A673 (cell line): ENCODE data around the gene PRODH. TPM values are rescaled to one million over a fixed set of nuclear protein-coding genes. Genes with fewer than 3 reads are reported as not detected.
"Not testable (repeated sequence)": the region's sequence is repeated elsewhere in the genome, so short reads cannot be mapped to it uniquely, and the experiment has no call there.

Source experiments
- BruUV-seq: library from RNA; stranded (reverse); fragments of 400-500 nt; replicated peaks from 2 replicates; lab custom pipeline; 2021; lab: Mats Ljungman, UMichigan
- CTCF ChIA-PET: fragments of 300-600 bp; sonication (Branson Sonifier 250); formaldehyde crosslinking; loops from one replicate; lab custom pipeline; 2022; ENCODE audit warnings: antibody characterized with exemption; lab: Charles Lee
- POLR2A ChIA-PET: fragments of 300-600 bp; sonication (Branson Sonifier 250); formaldehyde crosslinking; loops from one replicate; lab custom pipeline; 2022; ENCODE audit warnings: antibody characterized with exemption; ENCODE audit not compliant: low non-redundant PET; lab: Charles Lee
- DNase-seq: peaks from one replicate; pipeline ENCODE4 v3.0.0-alpha.2; 2015; ENCODE audit warnings: low spot score
- H3K27ac ChIP-seq: fragments of 200-600 bp; sonication (generic); 2 replicates; pipeline ENCODE4 v1.5.1; 2016; ENCODE audit warnings: mixed run types, low read depth, mild to moderate bottlenecking, mixed read lengths, antibody characterized with exemption, low read length; ENCODE audit not compliant: poor library complexity, severe bottlenecking
- H3K27me3 ChIP-seq: fragments of 200-600 bp; sonication (generic); replicated peaks from 2 replicates; pipeline ENCODE4 v1.6.1; 2017; ENCODE audit warnings: mixed run types, low read depth, mild to moderate bottlenecking, mixed read lengths, antibody characterized with exemption, low read length; ENCODE audit not compliant: insufficient read depth, poor library complexity
- H3K36me3 ChIP-seq: fragments of 200-600 bp; sonication (generic); 2 replicates; pipeline ENCODE4 v1.6.1; 2016; ENCODE audit warnings: mixed run types, mild to moderate bottlenecking, mixed read lengths, antibody characterized with exemption, low read length; ENCODE audit not compliant: insufficient read depth, poor library complexity, severe bottlenecking
- H3K4me1 ChIP-seq: fragments of 200-600 bp; sonication (generic); 2 replicates; pipeline ENCODE4 v1.6.1; 2017; ENCODE audit warnings: mixed run types, mild to moderate bottlenecking, mixed read lengths, antibody characterized with exemption, low read length; ENCODE audit not compliant: insufficient read depth, poor library complexity, severe bottlenecking
- H3K4me3 ChIP-seq: fragments of 200-600 bp; sonication (generic); 2 replicates; pipeline ENCODE4 v1.5.1; 2016; ENCODE audit warnings: low read depth, mixed run types, mild to moderate bottlenecking, mixed read lengths, low read length; ENCODE audit not compliant: poor library complexity, severe bottlenecking
- H3K9me3 ChIP-seq: fragments of 200-600 bp; sonication (generic); 2 replicates; pipeline ENCODE4 v1.6.1; 2016; ENCODE audit warnings: mixed run types, low read depth, mild to moderate bottlenecking, mixed read lengths, antibody characterized with exemption, low read length; ENCODE audit not compliant: poor library complexity, severe bottlenecking
- EZH2 ChIP-seq: fragments of 200-600 bp; sonication (generic); IDR thresholded peaks from 2 replicates; pipeline ENCODE4 v1.6.1; 2017; ENCODE audit warnings: borderline replicate concordance, low read depth, mild to moderate bottlenecking, mixed read lengths, antibody characterized with exemption, low read length; ENCODE audit not compliant: poor library complexity, severe bottlenecking
- intact Hi-C: fragments of 100-400 bp; cut with micrococcal nuclease; formaldehyde crosslinking; loops from one replicate; pipeline ENCODE4 v1.10.0; 2022; ENCODE audit not compliant: unreplicated experiment
- total RNA-seq: library from RNA; stranded (reverse); gene quantifications from 2 replicates; pipeline ENCODE4 v1.2.3, GENCODE V29; 2021
- TF ChIP-seq, protein P1 (sequence below): fragments of 300-800, 200-600 bp; sonication (generic); conservative IDR thresholded peaks from 2 replicates; pipeline ENCODE4 v1.5.1; 2017; ENCODE audit warnings: low read depth, mild to moderate bottlenecking, antibody characterized with exemption, low read length, moderate library complexity, mixed read lengths

The PRODH gene
- total RNA-seq, 1 experiment from 2014 or later: 10.9 TPM

DNA sequence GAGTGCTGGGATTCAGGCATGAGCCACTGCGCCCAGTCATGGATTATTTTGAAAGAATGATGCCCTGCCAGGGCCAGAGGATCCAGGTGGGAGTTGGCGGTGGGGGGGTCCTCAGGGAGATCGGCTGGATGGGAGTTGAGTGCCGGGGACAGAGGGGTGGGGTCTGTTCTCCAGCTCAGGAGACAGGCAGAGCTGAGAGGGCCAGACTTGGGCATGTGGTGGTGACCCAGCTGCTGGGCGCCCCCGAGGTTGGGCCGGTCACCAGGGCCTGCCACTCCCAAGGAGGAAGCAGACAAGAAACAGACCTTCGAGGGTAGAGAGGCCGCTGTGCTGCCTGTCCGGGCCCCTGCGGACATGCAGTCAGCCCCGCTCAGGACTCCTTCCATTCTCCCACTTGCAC, 11.8 kb upstream of the PRODH start:
- ChIA-PET CTCF (no interaction called here), POLR2A (no interaction called here)
- TF ChIP-seq EZH2: no peak
- TF ChIP-seq, protein P1, sequence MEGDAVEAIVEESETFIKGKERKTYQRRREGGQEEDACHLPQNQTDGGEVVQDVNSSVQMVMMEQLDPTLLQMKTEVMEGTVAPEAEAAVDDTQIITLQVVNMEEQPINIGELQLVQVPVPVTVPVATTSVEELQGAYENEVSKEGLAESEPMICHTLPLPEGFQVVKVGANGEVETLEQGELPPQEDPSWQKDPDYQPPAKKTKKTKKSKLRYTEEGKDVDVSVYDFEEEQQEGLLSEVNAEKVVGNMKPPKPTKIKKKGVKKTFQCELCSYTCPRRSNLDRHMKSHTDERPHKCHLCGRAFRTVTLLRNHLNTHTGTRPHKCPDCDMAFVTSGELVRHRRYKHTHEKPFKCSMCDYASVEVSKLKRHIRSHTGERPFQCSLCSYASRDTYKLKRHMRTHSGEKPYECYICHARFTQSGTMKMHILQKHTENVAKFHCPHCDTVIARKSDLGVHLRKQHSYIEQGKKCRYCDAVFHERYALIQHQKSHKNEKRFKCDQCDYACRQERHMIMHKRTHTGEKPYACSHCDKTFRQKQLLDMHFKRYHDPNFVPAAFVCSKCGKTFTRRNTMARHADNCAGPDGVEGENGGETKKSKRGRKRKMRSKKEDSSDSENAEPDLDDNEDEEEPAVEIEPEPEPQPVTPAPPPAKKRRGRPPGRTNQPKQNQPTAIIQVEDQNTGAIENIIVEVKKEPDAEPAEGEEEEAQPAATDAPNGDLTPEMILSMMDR: no peak
- no peaks in the 10 kb centered on the region for H3K36me3 ChIP-seq
- no peak for DNase-seq
- intact Hi-C loops: no loop called here
- BruUV-seq: no TSS peak
- H3K27ac ChIP-seq: no peak overlapping the region
- H3K4me1 ChIP-seq: peaks cover 10% of the 10 kb centered on the region
- H3K4me3 ChIP-seq: no peak overlapping the region
- no peaks in the 10 kb centered on the region for H3K27me3 ChIP-seq
- no peaks in the 10 kb centered on the region for H3K9me3 ChIP-seq

DNA sequence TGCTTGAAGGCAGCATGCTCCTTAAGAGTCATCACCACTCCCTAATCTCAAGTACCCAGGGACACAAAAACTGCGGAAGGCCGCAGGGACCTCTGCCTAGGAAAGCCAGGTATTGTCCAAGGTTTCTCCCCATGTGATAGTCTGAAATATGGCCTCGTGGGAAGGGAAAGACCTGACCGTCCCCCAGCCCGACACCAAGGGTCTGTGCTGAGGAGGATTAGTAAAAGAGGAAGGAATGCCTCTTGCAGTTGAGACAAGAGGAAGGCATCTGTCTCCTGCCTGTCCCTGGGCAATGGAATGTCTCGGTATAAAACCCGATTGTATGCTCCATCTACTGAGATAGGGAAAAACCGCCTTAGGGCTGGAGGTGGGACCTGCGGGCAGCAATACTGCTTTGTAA, 11.0 kb upstream of the PRODH start:
- intact Hi-C loops, H3K4me3 ChIP-seq, CTCF ChIA-PET: not testable (repeated sequence)

DNA sequence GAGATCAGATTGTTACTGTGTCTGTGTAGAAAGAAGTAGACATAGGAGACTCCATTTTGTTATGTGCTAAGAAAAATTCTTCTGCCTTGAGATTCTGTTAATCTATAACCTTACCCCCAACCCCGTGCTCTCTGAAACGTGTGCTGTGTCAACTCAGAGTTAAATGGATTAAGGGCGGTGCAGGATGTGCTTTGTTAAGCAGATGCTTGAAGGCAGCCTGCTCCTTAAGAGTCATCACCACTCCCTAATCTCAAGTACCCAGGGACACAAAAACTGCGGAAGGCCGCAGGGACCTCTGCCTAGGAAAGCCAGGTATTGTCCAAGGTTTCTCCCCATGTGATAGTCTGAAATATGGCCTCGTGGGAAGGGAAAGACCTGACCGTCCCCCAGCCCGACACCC, 2.6 kb upstream of the PRODH start:
- DNase-seq, H3K36me3 ChIP-seq, H3K27me3 ChIP-seq, H3K9me3 ChIP-seq, BruUV-seq, H3K4me3 ChIP-seq, H3K4me1 ChIP-seq, POLR2A ChIA-PET, intact Hi-C loops, CTCF ChIA-PET, H3K27ac ChIP-seq: not testable (repeated sequence)

More for the DNA sequence above, 11.0 kb upstream of the PRODH start:
- H3K9me3 ChIP-seq, H3K27ac ChIP-seq, POLR2A ChIA-PET, DNase-seq, H3K36me3 ChIP-seq, H3K27me3 ChIP-seq: not testable (repeated sequence)
- BruUV-seq: TSS peak; percentile 100
- H3K4me1 ChIP-seq: peaks cover 10% of the 10 kb centered on the region

DNA sequence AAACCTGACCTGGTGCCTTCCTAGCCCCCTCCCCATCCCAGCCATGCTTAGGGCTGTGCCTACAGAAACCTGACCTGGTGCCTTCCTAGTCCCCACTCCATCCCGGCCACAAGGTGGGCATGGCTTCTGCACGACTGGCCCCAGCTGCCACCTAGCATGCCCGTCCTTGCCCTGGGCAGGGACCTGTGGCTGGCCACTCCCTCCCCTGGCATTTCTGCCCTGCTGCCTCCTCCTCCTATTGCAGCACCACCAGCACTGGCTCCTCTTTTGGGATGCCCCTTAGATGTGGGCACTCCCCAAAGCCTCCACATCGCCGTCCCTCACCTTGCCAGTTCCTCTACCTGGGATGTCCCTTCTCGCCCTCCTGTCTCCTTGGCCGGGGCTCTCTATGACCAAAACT, 1.4 kb downstream of the PRODH start:
- H3K36me3 ChIP-seq, BruUV-seq, H3K4me3 ChIP-seq, intact Hi-C loops, H3K27ac ChIP-seq, POLR2A ChIA-PET, CTCF ChIA-PET, DNase-seq, H3K27me3 ChIP-seq, H3K4me1 ChIP-seq, H3K9me3 ChIP-seq: not testable (repeated sequence)

DNA sequence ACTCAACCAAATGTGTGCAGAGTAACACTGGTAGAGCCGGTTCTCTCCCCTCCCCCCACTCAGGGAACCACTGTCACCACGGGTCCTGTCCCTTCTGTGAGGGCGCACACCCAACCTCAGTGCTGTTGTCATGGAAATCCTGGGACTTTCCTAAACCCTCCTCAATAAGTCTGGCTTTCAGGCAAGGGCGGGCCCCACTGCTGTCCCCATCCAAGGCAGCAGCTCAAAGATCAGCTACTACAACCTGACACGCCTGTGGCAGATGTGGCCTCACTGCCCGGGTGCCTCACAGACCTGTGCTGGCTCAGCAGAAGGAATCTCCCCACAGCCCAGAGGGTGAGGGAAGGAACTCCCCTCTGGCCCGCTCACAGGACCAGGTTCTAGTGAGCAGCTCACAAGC, 2.2 kb downstream of the PRODH start:
- ChIA-PET CTCF (no interaction called here), POLR2A (no interaction called here)
- Histone ChIP-seq H3K9me3 (no peaks in the 10 kb centered on the region), H3K27ac (no peak overlapping the region), H3K27me3 (no peaks in the 10 kb centered on the region), H3K4me1 (no peaks in the 10 kb centered on the region), H3K4me3 (no peak overlapping the region), H3K36me3 (no peaks in the 10 kb centered on the region)
- DNase-seq: no peak
- intact Hi-C loops: no loop called here
- no TSS peak for BruUV-seq
- TF ChIP-seq, protein P1: no peak
- TF ChIP-seq EZH2: no peak
